ENCODE data around the gene PDE3B.
A peak's percentile ranks its signal among the peaks of the same experiment; 100 is the strongest.

Gene PDE3B

DNA sequence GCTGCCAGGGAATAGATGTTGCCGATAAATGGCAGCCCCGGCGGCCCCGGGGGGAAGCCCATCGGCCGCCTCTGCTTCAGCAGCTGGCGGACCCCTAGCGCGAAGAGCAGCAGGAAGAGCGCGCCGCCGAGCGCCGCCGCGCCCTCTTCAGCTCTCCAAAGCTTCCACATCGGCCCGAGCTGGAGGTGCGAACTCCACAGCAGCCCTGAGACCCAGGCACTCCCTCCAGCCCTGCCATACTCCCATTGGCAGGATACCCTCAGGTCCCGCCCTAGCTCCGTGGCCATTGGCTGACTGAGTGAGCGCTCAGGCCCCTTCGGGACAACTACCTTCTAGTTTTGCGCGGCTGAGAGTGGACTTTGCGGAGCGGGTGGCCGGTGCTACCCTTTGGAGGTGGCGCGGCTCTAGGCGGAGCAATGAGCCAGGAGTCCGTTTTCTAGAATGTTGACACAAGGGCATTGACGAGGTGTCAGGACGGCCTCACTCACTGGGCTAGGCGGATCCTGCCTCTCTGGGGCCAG, 248.5 kb downstream of the PDE3B start, which contains the start of gene CYP2R1:
TSS of gene CYP2R1 (minus strand) at position 196 of the 521 bp plus-strand sequence. CDS start at position 170, 26 bp downstream.
- peak; percentile 91 for DNase-seq

DNA sequence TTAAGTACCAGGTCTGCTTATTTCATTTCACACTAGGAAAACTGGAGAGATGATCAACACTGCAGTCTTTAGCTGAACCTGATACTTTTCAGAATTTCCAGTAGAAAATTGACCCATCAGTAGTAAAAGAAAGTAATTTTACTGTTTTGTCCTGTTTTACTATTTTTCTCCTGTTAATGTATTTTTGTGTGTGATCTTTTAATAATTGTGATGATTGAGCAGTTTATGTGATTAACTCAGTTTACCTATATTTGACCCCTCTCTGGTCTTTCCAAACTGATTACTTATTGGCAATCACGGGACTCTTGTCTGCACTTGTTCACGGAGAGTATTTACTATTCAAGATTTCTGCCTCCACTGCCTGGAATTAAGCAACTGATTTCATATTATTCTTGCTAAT, 249.0 kb downstream of the PDE3B start:
- DNase-seq = no peak

DNA sequence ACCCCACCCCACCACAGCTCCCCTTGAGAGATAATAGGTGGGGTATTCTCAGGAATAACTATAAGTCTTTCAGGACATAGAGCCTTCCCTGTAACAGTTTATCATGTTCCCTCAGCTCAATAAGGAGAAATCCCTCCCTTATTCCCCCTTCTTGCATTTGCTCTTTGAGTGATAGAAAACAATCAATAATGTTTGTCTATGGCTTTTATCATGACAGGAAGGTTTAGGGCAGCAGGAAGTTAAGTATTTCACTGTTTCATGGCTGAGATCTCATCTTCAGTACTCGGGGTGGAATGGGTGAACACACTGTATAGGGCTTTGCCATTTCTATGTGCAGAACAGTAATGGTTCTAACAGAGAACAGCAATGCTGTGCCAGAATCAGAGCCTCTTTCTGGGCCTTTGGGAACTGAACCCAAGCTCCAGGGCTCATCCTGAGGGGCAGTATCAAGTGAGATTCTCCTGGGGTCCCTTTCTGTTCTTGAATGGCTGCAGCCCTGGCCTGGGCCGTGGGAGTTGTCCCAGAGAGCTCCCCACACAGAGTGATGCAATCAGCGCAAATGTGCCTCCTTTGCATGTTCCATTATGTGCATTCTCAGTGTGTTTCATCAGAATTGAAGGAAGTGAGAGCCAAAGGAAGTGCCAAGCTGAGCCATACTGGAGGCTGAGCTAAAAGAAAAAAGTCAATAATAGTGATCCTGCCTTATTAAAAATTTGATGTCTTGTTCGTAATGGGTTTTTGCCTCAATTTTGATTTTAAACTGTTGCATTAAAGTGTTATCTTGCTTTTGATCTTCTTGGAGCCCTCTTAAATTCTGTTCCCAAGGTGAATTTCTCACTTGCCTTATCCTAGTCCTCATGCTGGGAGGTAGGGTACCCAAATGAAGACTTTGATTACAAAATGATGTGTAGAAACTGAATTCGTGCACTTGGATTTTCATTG, 251.3 kb downstream of the PDE3B start:
- no peak for DNase-seq

DNA sequence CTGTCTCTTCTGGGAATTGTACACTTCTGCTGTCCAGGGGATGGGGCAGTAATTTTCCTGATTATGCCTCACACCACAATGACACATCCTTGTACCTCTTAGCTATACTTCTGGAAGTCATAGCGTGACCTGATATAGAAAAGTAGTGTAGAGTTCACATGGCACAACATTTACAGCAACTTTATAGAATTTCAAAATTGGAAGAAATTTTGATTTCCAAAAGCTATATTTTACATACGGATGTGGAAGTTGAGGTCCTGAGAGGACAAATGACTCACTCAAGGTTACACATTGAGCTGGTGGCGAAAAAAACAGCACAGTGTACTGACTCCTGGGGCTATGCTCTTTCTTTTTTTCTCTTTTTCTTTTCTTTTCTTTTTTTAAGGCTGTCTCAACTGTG, 254.8 kb downstream of the PDE3B start:
- DNase-seq = no peak

DNA sequence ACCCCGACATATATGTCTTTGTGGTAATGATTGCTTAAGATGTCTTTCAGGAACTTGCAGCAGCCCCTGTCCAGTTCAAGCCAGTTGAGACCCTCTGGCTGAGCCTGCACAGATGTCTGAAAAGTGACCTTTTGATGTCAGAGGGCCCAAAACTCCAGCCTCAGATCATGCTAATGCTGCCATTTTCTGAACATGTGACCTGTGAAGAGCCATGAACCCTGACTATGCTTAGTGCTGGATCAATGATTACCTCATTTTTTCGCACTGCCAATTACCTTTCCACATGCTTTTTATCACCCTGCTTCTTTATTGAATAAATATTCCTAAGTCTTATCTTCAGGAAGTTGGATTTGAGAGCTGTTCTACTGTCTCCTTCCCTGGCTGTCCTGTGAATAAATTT, 255.3 kb downstream of the PDE3B start:
- no peak for DNase-seq

DNA sequence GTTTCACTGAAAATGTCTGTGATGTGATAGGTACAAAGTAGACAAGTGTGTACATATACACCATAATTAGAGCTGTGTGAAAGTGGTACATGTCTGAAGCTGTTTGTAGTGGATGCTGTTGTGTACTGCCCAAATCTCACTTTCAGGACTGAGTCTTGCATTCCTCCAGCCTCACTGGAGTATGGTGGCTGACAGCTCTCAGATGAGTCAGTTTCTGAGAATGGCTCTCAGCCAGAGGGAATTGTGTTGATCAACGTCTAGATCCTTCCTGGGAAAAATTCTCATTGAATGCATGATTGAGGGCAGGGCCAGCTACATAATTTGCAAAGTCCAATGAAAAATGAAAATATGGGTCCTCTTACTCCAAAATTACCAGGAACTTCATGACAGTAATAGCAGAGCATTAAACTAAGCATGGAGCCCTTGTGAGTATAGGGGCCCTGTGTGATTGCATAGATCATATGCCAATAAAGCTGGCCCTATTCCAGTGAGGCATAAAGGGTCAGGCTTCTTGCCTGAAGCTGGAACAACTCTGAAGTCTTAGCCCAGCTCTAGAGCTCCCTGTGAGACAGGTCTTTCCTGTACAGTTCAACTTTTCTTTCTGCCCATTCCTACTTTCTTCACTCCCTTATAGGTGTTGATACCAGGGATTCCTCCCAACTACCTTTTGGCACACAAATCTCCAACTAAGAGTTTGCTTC, 259.2 kb downstream of the PDE3B start:
- DNase-seq = no peak

DNA sequence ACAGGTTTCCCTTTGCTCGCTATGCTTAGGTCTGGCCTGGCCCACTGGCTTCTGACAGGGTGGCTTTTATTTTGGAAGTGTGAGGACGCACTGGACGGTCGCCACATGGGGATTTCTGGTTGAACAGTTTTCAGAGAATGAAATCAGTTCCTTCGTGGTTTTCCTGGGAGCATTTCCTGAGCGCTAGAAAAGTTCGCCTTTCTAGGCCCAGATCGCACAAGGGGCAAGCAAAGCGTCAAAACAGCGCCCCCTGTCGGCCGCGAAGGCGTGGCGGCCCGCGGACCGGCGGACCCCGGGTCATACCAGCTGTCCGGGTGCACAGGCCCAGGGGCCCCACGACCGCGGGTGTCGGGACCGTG, 261.1 kb downstream of the PDE3B start:
- DNase-seq = peak; percentile 99

DNA sequence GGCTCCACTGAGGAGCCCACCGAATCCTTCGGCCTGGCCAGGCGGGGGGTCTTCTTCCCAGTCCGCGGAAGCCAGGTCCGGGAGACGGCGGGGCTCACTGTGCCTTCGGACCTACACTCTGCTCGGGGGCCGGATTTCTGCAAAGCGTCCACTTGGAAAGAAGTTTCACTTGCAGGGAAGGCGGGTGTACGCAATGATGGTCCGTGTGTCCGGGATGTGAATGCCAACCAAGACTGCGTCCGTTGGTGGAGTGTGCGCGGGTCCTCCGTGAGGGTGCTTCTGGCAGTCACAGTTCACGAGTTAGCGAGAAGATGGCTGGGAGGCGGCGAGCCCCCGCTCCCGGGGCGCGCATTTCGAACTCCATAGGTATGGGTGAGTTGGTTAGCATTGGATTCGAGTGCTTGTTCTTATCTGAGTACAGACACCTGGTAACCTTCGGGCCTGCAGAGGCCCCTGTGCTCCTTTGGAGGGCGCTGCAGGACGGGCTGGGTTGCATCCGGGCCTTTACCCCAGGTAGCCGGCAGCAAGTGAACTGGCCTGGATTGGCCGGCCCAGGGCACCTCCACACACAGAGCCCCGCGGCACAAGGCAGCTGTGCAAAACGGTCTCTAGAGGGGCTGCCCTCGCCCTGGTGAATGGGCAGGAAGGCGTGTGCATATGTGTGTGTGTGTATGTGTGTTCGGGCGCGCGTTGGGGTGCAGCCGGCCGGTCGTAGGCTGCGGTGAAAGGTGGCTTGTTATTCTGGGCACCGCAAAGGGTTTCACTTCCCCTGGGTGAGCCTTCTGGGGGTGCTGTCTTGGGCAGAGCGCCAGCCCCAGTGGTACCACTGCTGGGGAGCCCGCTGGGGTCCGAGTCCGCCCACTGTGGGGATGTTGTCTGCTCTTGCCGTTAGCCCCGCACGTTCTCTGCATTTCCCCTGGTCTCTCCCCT, 261.8 kb downstream of the PDE3B start:
- peak; percentile 88 for DNase-seq

DNA sequence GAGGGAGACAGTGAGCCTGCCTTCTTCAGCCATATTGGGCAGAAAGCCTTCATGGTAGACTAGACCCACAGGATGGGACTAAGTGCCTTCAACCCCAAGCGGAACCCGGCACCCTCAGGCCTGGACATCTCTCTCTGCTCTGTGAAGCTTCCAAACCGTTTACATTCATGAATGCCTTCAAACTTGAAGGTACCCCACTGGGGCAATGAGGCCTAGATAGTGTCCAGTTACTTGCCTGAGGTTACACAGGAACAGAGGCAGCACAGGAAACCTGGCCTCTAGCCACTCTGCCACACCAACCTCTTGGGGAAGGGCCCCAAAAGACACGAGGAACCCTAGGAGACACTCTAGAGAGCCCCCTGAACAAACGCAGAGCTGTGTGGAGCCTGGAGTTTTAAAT, 263.0 kb downstream of the PDE3B start:
- no peak for DNase-seq

DNA sequence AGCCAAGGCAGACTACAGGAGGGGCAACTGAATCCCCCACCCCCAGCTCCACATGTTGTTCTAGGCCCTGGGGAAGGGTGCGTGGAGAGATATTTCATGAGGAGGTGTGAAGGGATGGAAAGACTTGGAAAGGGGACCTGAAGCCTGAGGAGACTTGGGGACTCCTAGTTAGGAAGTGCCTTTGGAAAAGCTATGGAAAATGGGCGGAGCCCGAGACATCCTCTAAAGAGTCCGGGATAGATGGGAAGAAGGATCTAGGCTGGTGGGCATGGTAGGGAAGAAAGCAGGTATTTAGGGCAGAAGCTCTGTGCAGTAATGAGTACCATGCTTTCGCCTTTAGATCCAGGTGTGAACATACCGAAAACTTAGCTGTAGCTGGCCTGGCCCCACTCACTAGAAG, 263.4 kb downstream of the PDE3B start:
- DNase-seq = no peak

DNA sequence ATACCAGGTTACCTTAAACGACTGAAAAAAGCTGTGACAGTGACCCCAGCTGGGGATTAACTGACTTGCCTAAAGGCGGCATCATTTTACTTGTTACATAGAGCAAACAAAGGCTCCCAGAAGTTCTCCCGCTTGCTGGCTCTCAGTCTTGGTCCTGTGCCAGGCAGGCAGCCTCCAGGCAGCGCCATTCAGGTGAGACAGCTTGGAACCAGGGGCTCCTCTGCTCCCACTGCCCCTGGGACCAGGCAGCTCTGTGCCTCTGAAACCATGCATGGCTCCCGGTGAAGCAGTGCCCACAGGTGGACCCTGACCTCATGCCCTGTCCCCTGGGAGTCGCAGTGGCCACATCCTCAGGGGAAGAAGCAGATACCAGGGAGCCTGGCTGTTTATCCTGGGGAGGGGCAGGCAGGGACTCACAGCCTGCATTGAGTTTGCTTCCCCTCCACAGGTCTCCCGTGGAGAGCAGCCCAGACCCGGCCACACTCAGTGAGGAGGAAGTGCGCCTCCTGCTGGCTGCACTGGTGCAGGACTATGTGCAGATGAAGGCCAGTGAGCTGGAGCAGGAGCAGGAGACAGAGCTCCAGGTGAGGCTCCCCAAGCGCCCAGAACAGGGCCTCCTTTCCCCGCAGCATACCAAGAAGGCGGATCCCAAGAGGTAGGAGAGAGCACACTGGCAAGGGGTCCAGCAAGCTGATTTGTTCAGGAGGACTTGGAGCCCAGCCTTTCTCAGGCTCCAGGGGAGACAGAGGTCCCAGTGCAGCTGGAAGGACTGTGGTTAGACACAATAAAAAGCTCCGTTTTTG, 264.0 kb downstream of the PDE3B start:
- DNase-seq = peak; percentile 97

DNA sequence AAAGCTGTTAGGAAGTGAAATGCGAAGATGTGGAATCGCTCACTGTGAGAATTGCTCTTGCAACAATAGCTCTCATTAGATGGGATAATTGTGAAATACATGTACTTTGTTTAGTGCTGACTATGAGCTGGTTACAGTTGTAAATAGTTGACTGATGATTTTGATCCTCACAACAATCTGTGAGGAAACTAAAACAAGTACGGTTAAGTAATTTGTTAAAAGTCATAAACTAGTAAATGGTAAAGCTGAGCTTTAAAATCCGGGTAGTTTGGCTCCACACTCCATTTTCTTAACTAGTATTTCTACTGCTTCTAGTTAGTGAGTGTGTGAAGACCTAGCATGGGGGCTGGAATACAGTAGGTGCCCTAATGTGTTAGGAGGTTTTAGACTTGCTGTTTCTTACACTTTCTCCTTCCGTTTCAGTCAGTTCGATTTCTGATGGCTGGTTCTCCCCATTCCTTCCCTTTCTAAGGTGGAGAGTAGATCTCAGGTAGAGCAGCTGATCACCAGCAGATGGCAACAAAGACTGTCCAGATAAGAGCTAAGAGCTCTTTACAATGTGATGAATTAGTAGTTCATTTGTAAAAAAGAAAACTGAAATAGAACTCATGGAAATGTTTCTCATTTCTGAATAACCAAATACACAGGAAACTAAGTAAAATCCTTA, 264.7 kb downstream of the PDE3B start:
- no peak for DNase-seq

DNA sequence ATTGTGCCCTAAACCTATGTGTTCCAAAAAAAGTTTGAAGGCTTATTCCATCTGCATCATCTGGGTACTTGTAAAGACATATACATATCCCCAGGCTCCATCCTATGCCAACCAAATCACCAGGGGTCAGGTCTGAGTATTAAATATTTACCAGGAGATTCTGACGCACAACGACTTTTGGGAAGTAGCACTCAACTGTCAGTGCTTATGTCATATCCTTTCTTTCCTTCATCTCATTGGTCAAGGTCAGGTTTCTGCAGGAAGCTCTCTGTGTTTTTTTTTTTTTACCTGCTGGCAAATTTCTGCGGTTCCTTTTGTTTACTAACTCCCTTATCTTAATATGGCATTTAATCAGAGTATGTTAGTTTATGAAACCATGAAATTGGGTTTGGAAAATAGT, 270.9 kb downstream of the PDE3B start:
- DNase-seq = no peak

DNA sequence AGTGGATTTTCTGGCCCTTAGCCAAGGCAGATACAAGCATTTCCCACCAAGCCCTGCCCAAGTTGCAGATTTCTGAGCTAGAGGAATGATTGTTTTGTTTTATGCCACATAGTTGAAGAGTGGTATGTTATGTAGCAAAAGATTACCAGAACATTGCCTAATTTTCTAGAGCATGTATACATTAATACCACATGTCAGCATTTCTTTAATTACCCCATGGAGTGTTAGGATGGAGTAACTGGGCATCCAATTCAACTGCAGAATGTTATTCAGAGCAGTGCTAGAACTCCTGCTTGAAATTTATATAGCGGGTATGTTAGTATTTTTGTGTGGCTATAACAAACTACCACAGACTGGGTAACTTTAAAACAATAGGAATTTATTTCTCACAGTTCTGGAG, 272.8 kb downstream of the PDE3B start:
- DNase-seq = no peak

Measured in activated CD8-positive, alpha-beta memory T cell treated with anti-CD3 and anti-CD28 coated beads, Interleukin-2, amount 50 U/mL, for 48 hours (primary cell).